Fibroblast of lung (primary cell): ENCODE measurements around the gene ARHGAP5. TPM values are rescaled to one million over a fixed set of nuclear protein-coding genes. Genes with fewer than 3 reads are reported as not detected.

Experiments
- DNase-seq, 2 donors: peaks; one replicate each; pipeline versions ENCODE4 v3.0.0 to v3.0.0-alpha.2; 2010; ENCODE audit warnings: low read depth in 2 of 2
- H2AFZ ChIP-seq: 2 replicates; pipeline ENCODE4 v1.5.1; 2012; ENCODE audit warnings: low read length, control low read depth, inconsistent platforms
- H3K27ac ChIP-seq: 2 replicates; pipeline ENCODE4 v1.5.1; 2011; ENCODE audit warnings: low read length, control low read depth; ENCODE audit not compliant: insufficient read depth
- H3K27me3 ChIP-seq: 2 replicates; pipeline ENCODE4 v1.5.1; 2011; ENCODE audit warnings: mild to moderate bottlenecking, low read length; ENCODE audit not compliant: control insufficient read depth, insufficient read depth
- H3K36me3 ChIP-seq: 2 replicates; pipeline ENCODE4 v1.5.1; 2011; ENCODE audit warnings: low read length; ENCODE audit not compliant: control insufficient read depth, insufficient read depth
- H3K4me1 ChIP-seq: 2 replicates; pipeline ENCODE4 v1.5.1; 2011; ENCODE audit warnings: low read length; ENCODE audit not compliant: control insufficient read depth, insufficient read depth; ENCODE audit errors: extremely low read depth
- H3K4me2 ChIP-seq: 2 replicates; pipeline ENCODE4 v1.5.1; 2011; ENCODE audit warnings: low read length, control low read depth; ENCODE audit not compliant: insufficient read depth; ENCODE audit errors: extremely low read depth
- H3K4me3 ChIP-seq, 4 experiments: fragments of 200-600 bp in 1 of 4; sonication (generic) in 1 of 4; replicated peaks in 1 of 4; 2 replicates each; pipeline ENCODE4 v1.5.1; 2011 to 2016; ENCODE audit warnings: low read length in 4 of 4, low read depth in 3 of 4, mild to moderate bottlenecking in 3 of 4, control low read depth in 2 of 4, inconsistent platforms in 1 of 4, mixed read lengths in 1 of 4; ENCODE audit not compliant: insufficient read depth in 1 of 4; ENCODE audit errors: control extremely low read depth in 1 of 4
- H3K79me2 ChIP-seq: 2 replicates; pipeline ENCODE4 v1.5.1; 2012; ENCODE audit warnings: mild to moderate bottlenecking, low read length, inconsistent platforms; ENCODE audit not compliant: control insufficient read depth, insufficient read depth
- H3K9ac ChIP-seq: 2 replicates; pipeline ENCODE4 v1.5.1; 2011; ENCODE audit warnings: mild to moderate bottlenecking, low read length, control low read depth; ENCODE audit not compliant: insufficient read depth
- H3K9me3 ChIP-seq: 2 replicates; pipeline ENCODE4 v1.5.1; 2012; ENCODE audit warnings: low read depth, low read length; ENCODE audit not compliant: control insufficient read depth, insufficient read depth
- H4K20me1 ChIP-seq: 2 replicates; pipeline ENCODE4 v1.5.1; 2011; ENCODE audit warnings: low read length; ENCODE audit not compliant: control insufficient read depth, insufficient read depth; ENCODE audit errors: extremely low read depth
- EZH2 ChIP-seq: IDR thresholded peaks from 2 replicates; pipeline ENCODE4 v1.5.1; 2012; ENCODE audit warnings: low read length, control low read depth, mild to moderate bottlenecking; ENCODE audit errors: missing control alignments
- polyA plus RNA-seq, 2 donors: library from polyadenylated mRNA; depleted of rRNA in 1 of 2; stranded (reverse) in 1 of 2; unstranded in 1 of 2; fragments of >200 nt; gene quantifications; 2 replicates each; pipeline ENCODE4 v1.2.1, GENCODE V29; 2011 to 2012; ENCODE audit warnings: missing spikeins in 1 of 2
- total RNA-seq: library from RNA; depleted of rRNA; stranded (reverse); fragments of >200 nt; gene quantifications from 2 replicates; pipeline ENCODE4 v1.2.1, GENCODE V29; 2014
- TF ChIP-seq, protein P1 (sequence below), 2 donors: IDR thresholded peaks in 1 of 2; conservative IDR thresholded peaks in 1 of 2; 1 replicate in 1 of 2; 2 replicates in 1 of 2; pipeline ENCODE4 v1.5.1; 2011 to 2012; ENCODE audit warnings: low read length in 2 of 2, control low read depth in 1 of 2, inconsistent platforms in 1 of 2, low read depth in 1 of 2, mild to moderate bottlenecking in 1 of 2

The ARHGAP5 gene
- total and polyA plus RNA-seq, 2 donors (not counting 1 experiment from before 2014, with no cell fraction given): 37.0 to 68.4 TPM

DNA sequence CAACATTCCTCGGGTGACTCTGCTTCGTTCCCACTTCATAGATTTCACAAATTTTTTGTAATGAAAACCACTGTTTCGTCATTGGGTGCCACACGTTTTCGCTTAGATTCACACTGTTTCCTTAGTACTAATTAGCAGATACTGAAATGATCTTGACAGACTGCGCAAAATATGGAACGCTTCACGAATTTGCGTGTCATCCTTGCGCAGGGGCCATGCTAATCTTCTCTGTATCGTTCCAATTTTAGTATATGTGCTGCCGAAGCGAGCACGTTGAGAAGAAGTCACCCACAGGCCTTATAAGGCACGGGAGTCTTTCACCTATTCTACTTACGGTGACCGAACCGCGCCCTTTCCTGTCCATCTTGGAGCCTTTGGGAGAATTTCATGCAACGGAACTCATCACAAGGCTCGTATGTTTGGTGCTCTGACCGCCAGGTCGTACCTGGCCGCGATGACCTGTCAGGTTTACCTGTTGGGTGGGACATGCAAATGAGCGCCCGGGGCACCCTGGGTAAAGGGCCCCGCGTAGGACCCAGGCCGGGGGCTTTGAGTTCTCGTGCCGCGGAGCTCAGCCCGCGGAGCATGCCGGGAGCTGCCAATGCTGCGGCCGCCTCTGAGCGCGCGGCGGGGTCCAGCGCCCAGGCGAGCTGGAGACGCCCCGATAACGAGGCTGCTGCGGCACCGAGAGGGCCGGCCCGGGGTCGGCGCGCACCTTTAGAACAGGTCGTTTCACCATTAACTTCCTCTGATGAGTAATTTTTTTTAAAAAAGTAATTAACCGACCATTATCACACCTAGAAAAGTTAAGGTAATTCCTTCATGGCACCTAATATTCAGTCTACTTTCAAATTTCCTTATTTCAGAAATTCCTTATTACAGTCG, 126.1 kb downstream of the ARHGAP5 start, which contains the start of gene RNU6-8:
TSS of gene RNU6-8 (minus strand) at position 272 of the 885 bp plus-strand sequence.
- H3K27ac ChIP-seq: peak within 1 kb of the TSS; percentile 60
- H3K27me3 ChIP-seq: peaks cover 2% of the 10 kb centered on the region
- H3K36me3 ChIP-seq: no peaks in the 10 kb centered on the region
- peak within 1 kb of the TSS; percentile 80 for H3K9ac ChIP-seq
- H3K4me1 ChIP-seq: no peaks in the 10 kb centered on the region
- peak within 1 kb of the TSS; percentile 97 for H3K4me2 ChIP-seq
- H3K4me3 ChIP-seq: peak within 1 kb of the TSS; percentile 46 to 83 (median 60)
- peak; percentile 91 for DNase-seq
- no peaks in the 10 kb centered on the region for H4K20me1 ChIP-seq
- peak within 1 kb of the TSS; percentile 90 for H2AFZ ChIP-seq
- no peaks in the 10 kb centered on the region for H3K9me3 ChIP-seq
- TF ChIP-seq, protein P1, sequence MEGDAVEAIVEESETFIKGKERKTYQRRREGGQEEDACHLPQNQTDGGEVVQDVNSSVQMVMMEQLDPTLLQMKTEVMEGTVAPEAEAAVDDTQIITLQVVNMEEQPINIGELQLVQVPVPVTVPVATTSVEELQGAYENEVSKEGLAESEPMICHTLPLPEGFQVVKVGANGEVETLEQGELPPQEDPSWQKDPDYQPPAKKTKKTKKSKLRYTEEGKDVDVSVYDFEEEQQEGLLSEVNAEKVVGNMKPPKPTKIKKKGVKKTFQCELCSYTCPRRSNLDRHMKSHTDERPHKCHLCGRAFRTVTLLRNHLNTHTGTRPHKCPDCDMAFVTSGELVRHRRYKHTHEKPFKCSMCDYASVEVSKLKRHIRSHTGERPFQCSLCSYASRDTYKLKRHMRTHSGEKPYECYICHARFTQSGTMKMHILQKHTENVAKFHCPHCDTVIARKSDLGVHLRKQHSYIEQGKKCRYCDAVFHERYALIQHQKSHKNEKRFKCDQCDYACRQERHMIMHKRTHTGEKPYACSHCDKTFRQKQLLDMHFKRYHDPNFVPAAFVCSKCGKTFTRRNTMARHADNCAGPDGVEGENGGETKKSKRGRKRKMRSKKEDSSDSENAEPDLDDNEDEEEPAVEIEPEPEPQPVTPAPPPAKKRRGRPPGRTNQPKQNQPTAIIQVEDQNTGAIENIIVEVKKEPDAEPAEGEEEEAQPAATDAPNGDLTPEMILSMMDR (conservative IDR thresholded peaks at IDR 0.05 in 1 of 2, IDR thresholded peaks at IDR 0.05 in 1 of 2; ENCODE audit: low read depth in 1 of 2, low read length in 2 of 2): no peak
- TF ChIP-seq EZH2: no peak
- no peaks in the 10 kb centered on the region for H3K79me2 ChIP-seq

DNA sequence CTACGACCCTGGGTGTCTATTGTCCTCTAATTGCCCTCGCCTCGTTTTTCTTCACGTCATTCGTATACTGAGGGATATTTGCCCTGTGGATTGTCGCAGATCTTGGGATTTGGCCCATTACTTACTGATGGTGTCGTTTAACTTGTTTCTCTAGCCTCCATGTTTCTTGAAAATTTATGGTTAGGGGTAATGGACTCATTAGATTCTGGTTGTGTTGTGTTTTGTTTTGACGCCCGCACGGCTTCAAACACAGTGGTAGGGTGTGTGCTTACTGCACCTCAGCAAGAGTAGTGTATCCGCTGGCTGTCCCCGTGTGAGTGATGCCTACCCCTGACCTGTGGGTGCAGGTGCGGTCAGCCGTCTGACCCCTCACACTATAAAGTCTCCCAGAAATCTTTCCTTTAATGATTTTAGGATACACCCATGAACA, 126.8 kb downstream of the ARHGAP5 start:
- peaks cover 2% of the 10 kb centered on the region for H3K27me3 ChIP-seq
- H3K4me2 ChIP-seq: peak overlapping the region; percentile 97
- H4K20me1 ChIP-seq: no peaks in the 10 kb centered on the region
- no peak overlapping the region for H3K27ac ChIP-seq
- H3K36me3 ChIP-seq: no peaks in the 10 kb centered on the region
- H3K79me2 ChIP-seq: no peaks in the 10 kb centered on the region
- H2AFZ ChIP-seq: peak overlapping the region; percentile 2
- H3K9ac ChIP-seq: no peak overlapping the region
- H3K9me3 ChIP-seq: no peaks in the 10 kb centered on the region
- TF ChIP-seq, protein P1 (conservative IDR thresholded peaks at IDR 0.05 in 1 of 2, IDR thresholded peaks at IDR 0.05 in 1 of 2; ENCODE audit: low read depth in 1 of 2, low read length in 2 of 2): no peak
- TF ChIP-seq EZH2: no peak
- peak overlapping the region; percentile 46 to 83 (median 58) for H3K4me3 ChIP-seq
- peak; percentile 5 to 17 for DNase-seq
- H3K4me1 ChIP-seq: no peaks in the 10 kb centered on the region

DNA sequence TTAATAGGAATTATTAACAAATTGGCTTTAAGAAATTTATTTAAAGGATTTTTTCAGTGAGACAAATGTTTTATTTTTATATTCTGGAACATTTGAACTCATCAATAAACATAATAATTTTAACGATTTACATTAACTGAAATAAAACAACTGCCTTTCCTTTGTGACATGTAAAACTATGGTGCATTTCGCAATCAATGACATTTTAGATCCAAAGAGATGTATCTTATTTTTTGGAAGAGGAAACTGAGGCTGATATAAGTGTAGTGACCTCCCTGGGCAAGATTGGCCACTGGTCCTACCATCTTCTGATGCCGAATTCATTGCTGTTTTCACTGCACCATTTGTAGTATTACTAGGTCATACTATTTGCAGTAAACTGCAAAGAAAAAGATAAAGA, 128.4 kb downstream of the ARHGAP5 start:
- Histone ChIP-seq H4K20me1 (no peaks in the 10 kb centered on the region), H3K4me3 (no peak overlapping the region), H3K79me2 (no peaks in the 10 kb centered on the region), H3K27ac (no peak overlapping the region), H3K9me3 (no peaks in the 10 kb centered on the region), H3K4me1 (no peaks in the 10 kb centered on the region), H3K36me3 (no peaks in the 10 kb centered on the region), H3K27me3 (peaks cover 2% of the 10 kb centered on the region), H3K9ac (no peak overlapping the region), H3K4me2 (no peak overlapping the region), H2AFZ (no peak overlapping the region)
- TF ChIP-seq, protein P1 (conservative IDR thresholded peaks at IDR 0.05 in 1 of 2, IDR thresholded peaks at IDR 0.05 in 1 of 2; ENCODE audit: low read depth in 1 of 2, low read length in 2 of 2): no peak
- TF ChIP-seq EZH2: no peak
- DNase-seq: no peak
